GM12872 (cell line): Measurements from ENCODE around the gene DLG2.

ENCODE experiments used
- TF ChIP-seq, protein P1 (sequence below): IDR thresholded peaks from 3 replicates; pipeline ENCODE4 v1.5.1; 2011; ENCODE audit warnings: low read depth, mild to moderate bottlenecking, low read length, moderate library complexity; ENCODE audit not compliant: insufficient read depth

Gene DLG2

DNA sequence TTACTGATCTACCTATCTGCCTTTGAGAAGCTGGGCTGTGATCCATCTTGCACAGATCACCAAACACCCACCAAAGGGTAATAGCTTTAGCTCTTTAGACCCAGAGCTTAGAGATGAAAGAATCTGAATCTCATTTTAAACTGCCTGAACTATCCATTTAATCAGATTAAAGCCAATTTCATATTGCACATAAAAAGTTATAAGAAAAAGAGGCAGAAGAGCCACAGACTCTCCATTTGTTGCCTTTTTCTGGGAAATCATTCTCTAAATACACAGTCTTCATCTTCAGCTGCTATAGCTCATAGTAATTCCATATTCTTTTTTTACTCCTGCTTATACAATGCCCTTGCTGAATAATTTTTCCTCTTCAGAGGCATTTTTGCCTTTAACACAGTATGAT, 271.2 kb downstream of the DLG2 start:
- TF ChIP-seq, protein P1, sequence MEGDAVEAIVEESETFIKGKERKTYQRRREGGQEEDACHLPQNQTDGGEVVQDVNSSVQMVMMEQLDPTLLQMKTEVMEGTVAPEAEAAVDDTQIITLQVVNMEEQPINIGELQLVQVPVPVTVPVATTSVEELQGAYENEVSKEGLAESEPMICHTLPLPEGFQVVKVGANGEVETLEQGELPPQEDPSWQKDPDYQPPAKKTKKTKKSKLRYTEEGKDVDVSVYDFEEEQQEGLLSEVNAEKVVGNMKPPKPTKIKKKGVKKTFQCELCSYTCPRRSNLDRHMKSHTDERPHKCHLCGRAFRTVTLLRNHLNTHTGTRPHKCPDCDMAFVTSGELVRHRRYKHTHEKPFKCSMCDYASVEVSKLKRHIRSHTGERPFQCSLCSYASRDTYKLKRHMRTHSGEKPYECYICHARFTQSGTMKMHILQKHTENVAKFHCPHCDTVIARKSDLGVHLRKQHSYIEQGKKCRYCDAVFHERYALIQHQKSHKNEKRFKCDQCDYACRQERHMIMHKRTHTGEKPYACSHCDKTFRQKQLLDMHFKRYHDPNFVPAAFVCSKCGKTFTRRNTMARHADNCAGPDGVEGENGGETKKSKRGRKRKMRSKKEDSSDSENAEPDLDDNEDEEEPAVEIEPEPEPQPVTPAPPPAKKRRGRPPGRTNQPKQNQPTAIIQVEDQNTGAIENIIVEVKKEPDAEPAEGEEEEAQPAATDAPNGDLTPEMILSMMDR = no peak

DNA sequence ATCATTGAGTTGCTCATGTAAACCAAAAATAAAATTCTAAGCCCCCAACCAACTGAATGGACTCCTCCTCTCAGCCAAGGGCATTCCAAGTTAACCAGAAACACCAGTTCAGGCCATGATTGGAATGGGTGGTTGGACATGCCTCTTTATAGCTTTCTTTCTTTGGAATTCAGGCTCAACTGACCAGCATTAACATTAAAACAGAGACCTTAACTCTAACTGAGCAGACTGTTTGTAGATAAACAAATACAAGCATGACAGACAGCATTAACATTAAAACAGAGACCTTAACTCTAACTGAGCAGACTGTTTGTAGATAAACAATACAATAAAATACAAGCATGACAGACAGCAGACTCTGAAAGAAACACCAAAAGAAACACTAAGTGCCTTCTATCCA, 278.2 kb downstream of the DLG2 start:
- TF ChIP-seq, protein P1 = no peak

DNA sequence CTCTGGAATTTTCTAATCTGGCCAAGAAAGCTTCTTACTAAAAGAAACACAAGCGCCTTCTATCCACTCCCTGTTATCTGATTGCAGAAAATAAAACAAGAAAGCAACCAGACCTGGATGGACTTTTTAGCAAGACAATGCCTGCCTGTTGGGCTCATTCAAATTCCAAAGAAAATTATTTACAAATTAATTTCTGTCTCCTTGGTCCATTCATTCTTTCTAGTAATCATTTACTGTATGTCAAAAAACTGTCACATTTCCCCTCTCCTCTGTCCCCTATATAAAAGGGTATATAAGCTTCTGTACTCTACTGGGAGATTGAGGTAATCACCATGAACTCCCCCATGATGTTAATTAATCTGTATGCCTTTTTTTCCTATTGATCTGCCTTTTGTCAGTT, 279.9 kb downstream of the DLG2 start:
- TF ChIP-seq, protein P1 = no peak

DNA sequence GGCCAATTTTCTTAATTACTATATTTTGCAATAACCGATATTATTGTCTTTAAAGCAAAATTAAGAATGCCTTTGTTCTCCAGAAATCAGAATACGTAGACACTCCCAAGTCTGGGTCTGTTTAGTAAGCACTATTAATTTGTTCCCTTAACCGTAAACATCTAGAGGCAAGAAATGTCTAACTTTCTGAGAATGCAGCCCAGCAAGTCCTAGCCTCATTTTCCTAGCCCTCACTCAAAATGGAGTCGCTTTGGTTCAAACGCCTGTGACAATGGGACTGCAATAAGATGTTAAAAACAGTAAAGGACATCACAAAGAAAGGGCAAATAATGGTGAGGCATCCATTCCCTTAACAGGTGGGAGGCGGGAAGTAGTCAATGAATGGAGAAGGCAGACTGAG, 280.7 kb downstream of the DLG2 start:
- TF ChIP-seq, protein P1 = no peak

DNA sequence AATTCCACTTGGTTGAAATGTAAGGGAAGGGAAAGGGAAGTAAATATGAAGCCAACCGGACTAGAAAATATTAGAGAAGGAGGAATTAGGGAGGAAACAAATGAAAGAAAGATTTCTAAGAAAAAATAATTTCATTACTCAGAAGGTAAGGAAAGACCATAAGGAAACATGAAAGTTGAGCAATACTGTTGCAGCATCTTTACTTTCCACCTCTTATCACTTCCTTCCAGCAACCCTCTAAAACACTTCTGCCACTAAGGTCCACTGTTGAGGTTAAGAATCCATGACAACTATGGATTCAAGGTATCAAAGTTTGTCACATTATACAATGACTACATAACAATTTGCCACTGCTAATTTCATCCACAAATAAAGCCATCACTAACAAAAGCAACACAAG, 308.6 kb downstream of the DLG2 start:
- TF ChIP-seq, protein P1 = no peak

DNA sequence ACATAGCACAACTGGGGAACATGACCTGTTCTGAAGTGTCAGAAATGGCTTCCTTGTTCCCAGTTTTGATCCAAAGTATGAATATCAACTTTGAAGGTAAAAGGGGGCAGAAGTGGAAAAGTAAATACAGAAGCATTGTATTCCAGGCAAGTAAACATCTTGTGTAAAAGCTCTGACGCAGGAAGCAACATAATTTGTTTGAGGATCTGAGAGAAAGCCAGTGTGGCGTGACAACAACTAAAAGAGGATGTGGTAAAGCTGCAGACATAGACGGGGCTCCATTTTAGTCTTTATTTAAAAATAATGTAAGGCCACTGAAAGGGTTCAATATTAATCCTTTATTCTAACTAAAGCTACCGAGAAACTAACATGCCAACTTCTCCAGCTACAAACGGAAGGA, 310.2 kb downstream of the DLG2 start:
- TF ChIP-seq, protein P1 = no peak

DNA sequence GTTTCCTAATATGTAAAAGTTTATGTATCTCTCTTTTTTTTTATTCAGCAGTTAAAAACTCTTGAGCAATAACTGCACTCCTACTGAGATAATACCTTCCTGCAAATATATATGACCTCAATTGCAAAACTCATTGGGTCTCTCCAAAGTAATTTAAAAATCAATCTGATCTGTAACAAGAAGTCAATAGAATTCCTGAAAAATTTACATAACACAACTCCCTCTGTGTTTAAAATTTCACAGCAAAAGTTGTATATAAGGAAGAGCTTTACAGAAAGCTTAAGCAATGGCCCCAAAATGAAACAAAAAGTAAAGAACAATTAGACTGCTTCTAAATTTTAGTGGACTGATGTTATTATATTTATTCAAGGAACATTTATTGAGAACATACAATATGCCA, 313.4 kb downstream of the DLG2 start:
- TF ChIP-seq, protein P1 = no peak

DNA sequence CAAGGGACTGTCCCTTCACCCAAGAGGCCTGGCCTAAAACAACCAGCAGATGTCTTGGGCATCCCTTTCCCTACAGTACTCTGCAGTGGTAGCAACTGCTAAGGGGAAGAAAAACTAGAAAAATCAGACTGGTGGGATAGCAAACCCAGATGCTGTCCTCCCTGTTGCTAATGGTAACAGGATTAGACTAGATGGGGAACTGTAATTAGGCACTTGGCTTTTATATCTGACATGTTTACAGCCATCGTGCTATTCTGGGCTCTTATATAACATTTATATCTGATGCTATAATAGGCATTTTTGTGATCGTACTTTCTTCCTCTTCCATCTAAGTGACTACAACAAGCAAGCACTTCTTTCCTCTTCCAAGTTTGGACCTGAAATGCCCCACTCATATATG, 316.7 kb downstream of the DLG2 start:
- TF ChIP-seq, protein P1 = no peak
